CD14-positive monocyte (primary cell): ENCODE measurements around the gene CCDC69. TPM values are rescaled to one million over a fixed set of nuclear protein-coding genes. Genes with fewer than 3 reads are reported as not detected.

ENCODE experiments used
- DNase-seq, 3 donors: peaks; one replicate each; pipeline ENCODE4 v3.0.0-alpha.2; 2011 to 2022
- H2AFZ ChIP-seq: 2 replicates; pipeline ENCODE4 v1.6.0; 2012; ENCODE audit warnings: mild to moderate bottlenecking, low read depth, low read length, inconsistent platforms; ENCODE audit not compliant: insufficient read depth, poor library complexity, severe bottlenecking
- H3K27ac ChIP-seq, 2 donors: 1 replicate in 1 of 2; 2 replicates in 1 of 2; pipeline ENCODE4 v1.5.1; 2012 to 2013; ENCODE audit warnings: low read length in 2 of 2, control low read depth in 1 of 2, inconsistent platforms in 1 of 2, low read depth in 1 of 2, mild to moderate bottlenecking in 1 of 2
- H3K27me3 ChIP-seq, 2 donors: one replicate each; pipeline versions ENCODE4 v1.6.0 to v1.6.1; 2011 to 2013; ENCODE audit warnings: low read length in 2 of 2; ENCODE audit not compliant: control insufficient read depth in 2 of 2, insufficient read depth in 2 of 2
- H3K36me3 ChIP-seq, 2 donors: replicated peaks in 1 of 2; 1 replicate in 1 of 2; 2 replicates in 1 of 2; pipeline versions ENCODE4 v1.5.1 to v1.6.1; 2012 to 2013; ENCODE audit warnings: low read length in 2 of 2, control low read depth in 1 of 2, inconsistent platforms in 1 of 2, mild to moderate bottlenecking in 1 of 2; ENCODE audit not compliant: insufficient read depth in 2 of 2, control insufficient read depth in 1 of 2
- H3K4me1 ChIP-seq, 2 donors: 1 replicate in 1 of 2; 2 replicates in 1 of 2; pipeline versions ENCODE4 v1.5.1 to v1.6.1; 2012 to 2013; ENCODE audit warnings: low read length in 2 of 2, control low read depth in 1 of 2, inconsistent platforms in 1 of 2, mild to moderate bottlenecking in 1 of 2, moderate library complexity in 1 of 2; ENCODE audit not compliant: insufficient read depth in 2 of 2, control insufficient read depth in 1 of 2
- H3K4me2 ChIP-seq: replicated peaks from 2 replicates; pipeline ENCODE3; 2012; ENCODE audit warnings: low read length, moderate library complexity, mild to moderate bottlenecking; ENCODE audit not compliant: poor library complexity, severe bottlenecking; ENCODE audit errors: extremely low read depth
- H3K4me3 ChIP-seq, 3 experiments: fragments of 200-600 bp in 1 of 3; sonication (generic) in 1 of 3; replicated peaks in 1 of 3; 1 replicate in 2 of 3; 2 replicates in 1 of 3; pipeline ENCODE4 v1.5.1; 2011 to 2013; ENCODE audit warnings: low read length in 3 of 3, mild to moderate bottlenecking in 3 of 3, control low read depth in 2 of 3, low read depth in 2 of 3, inconsistent platforms in 1 of 3, moderate library complexity in 1 of 3
- H3K79me2 ChIP-seq: 2 replicates; pipeline ENCODE4 v1.6.0; 2012; ENCODE audit warnings: mild to moderate bottlenecking, control low read depth, inconsistent platforms, low read length, moderate library complexity; ENCODE audit not compliant: insufficient read depth
- H3K9ac ChIP-seq: 2 replicates; pipeline ENCODE4 v1.6.0; 2017; ENCODE audit warnings: low read length, mild to moderate bottlenecking; ENCODE audit not compliant: insufficient read depth, poor library complexity, severe bottlenecking
- H3K9me3 ChIP-seq, 2 donors: replicated peaks in 1 of 2; 1 replicate in 1 of 2; 2 replicates in 1 of 2; pipeline versions ENCODE4 v1.5.1 to v1.6.1; 2012 to 2013; ENCODE audit warnings: low read length in 2 of 2, control low read depth in 1 of 2; ENCODE audit not compliant: control insufficient read depth in 1 of 2, insufficient read depth in 1 of 2
- H4K20me1 ChIP-seq: 2 replicates; pipeline ENCODE4 v1.6.0; 2012; ENCODE audit warnings: mild to moderate bottlenecking, low read length, control low read depth, moderate library complexity; ENCODE audit not compliant: insufficient read depth
- H3K27ac Mint-ChIP-seq, 7 donors: one replicate each; pipeline ENCODE4 v1.8.0; 2020; ENCODE audit warnings: mild to moderate bottlenecking in 7 of 7, mixed read lengths in 7 of 7, moderate library complexity in 6 of 7, inconsistent platforms in 2 of 7
- H3K27me3 Mint-ChIP-seq, 3 donors: one replicate each; pipeline ENCODE4 v1.8.0; 2021 to 2022; ENCODE audit warnings: low read depth in 3 of 3, mild to moderate bottlenecking in 3 of 3, mixed read lengths in 3 of 3, moderate library complexity in 3 of 3, inconsistent platforms in 1 of 3
- H3K36me3 Mint-ChIP-seq, 2 donors: one replicate each; pipeline ENCODE4 v1.8.0; 2020; ENCODE audit warnings: mixed read lengths in 2 of 2, inconsistent platforms in 1 of 2, mild to moderate bottlenecking in 1 of 2
- H3K4me1 Mint-ChIP-seq: one replicate; pipeline ENCODE4 v1.8.0; 2020; ENCODE audit warnings: mild to moderate bottlenecking, mixed read lengths
- H3K4me3 Mint-ChIP-seq, 2 donors: one replicate each; pipeline ENCODE4 v1.8.0; 2020; ENCODE audit warnings: mild to moderate bottlenecking in 2 of 2, mixed read lengths in 2 of 2, moderate library complexity in 1 of 2
- H3K9me3 Mint-ChIP-seq, 7 donors: one replicate each; pipeline ENCODE4 v1.8.0; 2020 to 2022; ENCODE audit warnings: mixed read lengths in 7 of 7, mild to moderate bottlenecking in 6 of 7, moderate library complexity in 6 of 7, inconsistent platforms in 2 of 7
- CTCF ChIP-seq: fragments of 200-600 bp; IDR thresholded peaks from one replicate; pipeline ENCODE4 v1.8.0; 2022; ENCODE audit warnings: antibody characterized with exemption, mild to moderate bottlenecking
- WGBS: methylation state at CpG from one replicate; pipeline ENCODE4 v1.1.5; 2013; ENCODE audit warnings: missing lambda C conversion rate; ENCODE audit not compliant: insufficient coverage; 5-methylcytosine and 5-hydroxymethylcytosine counted together
- intact Hi-C, 2 donors: fragments of 100-400 bp; cut with micrococcal nuclease; formaldehyde crosslinking; loops; one replicate each; pipeline versions ENCODE4 v1.15.0 to v1.15.1; 2023
- polyA plus RNA-seq, 3 donors: library from polyadenylated mRNA; depleted of rRNA in 1 of 3; unstranded in 2 of 3; stranded (reverse) in 1 of 3; fragments of 300-500 nt in 2 of 3; fragments of >200 nt in 1 of 3; fragmentation: Illumina TruSeq in 2 of 3; gene quantifications; 1 replicate in 2 of 3; 2 replicates in 1 of 3; pipeline ENCODE4 v1.2.3, GENCODE V29; 2012 to 2021

The CCDC69 gene
- polyA plus RNA-seq, 3 donors: 68.4 to 176 (median 84.1) TPM

DNA sequence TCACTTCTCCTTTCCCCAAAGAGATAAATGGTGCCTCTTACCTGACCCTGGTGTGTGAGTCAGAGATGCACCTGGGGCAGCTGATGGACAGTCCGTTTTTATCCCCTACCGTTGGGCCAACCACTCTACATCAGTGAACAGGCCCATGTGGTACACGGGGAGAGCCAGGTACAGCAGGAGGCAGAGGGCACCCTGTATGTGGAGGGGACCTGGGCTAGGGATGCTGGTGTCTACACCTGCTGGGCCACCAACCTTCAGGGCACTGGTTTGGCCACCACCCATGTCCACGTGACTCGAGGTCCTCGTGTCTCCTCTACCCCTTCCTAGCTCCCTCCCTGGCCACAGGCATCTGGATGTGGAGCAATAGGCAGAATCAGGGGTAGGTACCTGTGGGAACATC lies 43.6 kb downstream of the CCDC69 start:
- H3K4me3 Mint-ChIP-seq: no peak overlapping the region
- H3K4me1 ChIP-seq: no peaks in the 10 kb centered on the region
- peaks cover 67 to 84% of the 10 kb centered on the region in 2 donors for H3K36me3 ChIP-seq
- H3K4me3 ChIP-seq: no peak overlapping the region
- no peak overlapping the region for H3K27ac Mint-ChIP-seq
- no peak overlapping the region for H3K27ac ChIP-seq
- peaks cover 8% of the 10 kb centered on the region for H3K4me1 Mint-ChIP-seq
- H3K27me3 Mint-ChIP-seq: peaks cover 0 to 2% (median 0%) of the 10 kb centered on the region in 3 donors
- H3K79me2 ChIP-seq: no peaks in the 10 kb centered on the region
- TF ChIP-seq CTCF: no peak
- DNase-seq: no peak
- WGBS: no CpG with 5 or more reads among the region's 6 CpGs
- no peaks in the 10 kb centered on the region for H3K27me3 ChIP-seq
- H3K9ac ChIP-seq: no peak overlapping the region
- intact Hi-C loops: no loop called here
- H2AFZ ChIP-seq: no peak overlapping the region
- no peaks in the 10 kb centered on the region for H3K9me3 ChIP-seq
- H3K36me3 Mint-ChIP-seq: peaks cover 73 to 87% of the 10 kb centered on the region in 2 donors
- H3K9me3 Mint-ChIP-seq: no peaks in the 10 kb centered on the region
- no peak overlapping the region for H3K4me2 ChIP-seq
- peaks cover 69% of the 10 kb centered on the region for H4K20me1 ChIP-seq

GRCh38 chr5:151179489-151179840 lies 44.4 kb downstream of the CCDC69 start:
- H3K4me1 Mint-ChIP-seq: peaks cover 9% of the 10 kb centered on the region
- WGBS: 100% methylated on average over 1 of the region's 4 CpGs
- no peak for DNase-seq

More at GRCh38 chr5:151179489-151179840, 44.4 kb downstream of the CCDC69 start:
- no peak for TF ChIP-seq CTCF
- Mint-ChIP-seq H3K27me3 (peaks cover 0 to 2% (median 0%) of the 10 kb centered on the region in 3 donors), H3K4me3 (no peak overlapping the region), H3K36me3 (peaks cover 75 to 86% of the 10 kb centered on the region in 2 donors), H3K9me3 (no peaks in the 10 kb centered on the region), H3K27ac (peak overlapping the region in 1 of 7 donors; percentile 55)
- no peak overlapping the region for H3K4me3 ChIP-seq
- H3K79me2 ChIP-seq: no peaks in the 10 kb centered on the region
- H2AFZ ChIP-seq: no peak overlapping the region
- peaks cover 62% of the 10 kb centered on the region for H4K20me1 ChIP-seq
- no peaks in the 10 kb centered on the region for H3K9me3 ChIP-seq
- H3K4me1 ChIP-seq: peaks cover 0 to under 1% of the 10 kb centered on the region in 2 donors
- no peak overlapping the region for H3K4me2 ChIP-seq
- intact Hi-C loops: loop anchor here in 1 of 2 donors (10.0 kb wide), 1 partner anchor 55 kb away; no protein-coding TSS in a partner anchor
- no peak overlapping the region for H3K9ac ChIP-seq
- H3K36me3 ChIP-seq: peaks cover 59 to 75% of the 10 kb centered on the region in 2 donors
- H3K27me3 ChIP-seq: no peaks in the 10 kb centered on the region
- H3K27ac ChIP-seq: no peak overlapping the region
